HEK293 (cell line): Measurements from ENCODE around the gene NAALADL2.
"Not testable (repeated sequence)": the region's sequence is repeated elsewhere in the genome, so short reads cannot be mapped to it uniquely, and the experiment has no call there.

ENCODE experiments used
- CTCF ChIP-seq: fragments of 450-650 bp; formaldehyde crosslinking; IDR thresholded peaks from 2 replicates; pipeline ENCODE4 v1.5.1; 2016; ENCODE audit warnings: missing biosample characterization, missing genetic modification characterization
- KLF1 ChIP-seq: fragments of 450-650 bp; formaldehyde crosslinking; IDR thresholded peaks from 2 replicates; pipeline ENCODE4 v1.5.1; 2016; ENCODE audit warnings: missing biosample characterization, missing genetic modification characterization
- SP2 ChIP-seq: fragments of 450-650 bp; formaldehyde crosslinking; IDR thresholded peaks from 2 replicates; pipeline ENCODE4 v1.5.1; 2016; ENCODE audit warnings: missing biosample characterization, missing genetic modification characterization
- ZNF354C ChIP-seq: fragments of 450-650 bp; formaldehyde crosslinking; IDR thresholded peaks from 2 replicates; pipeline ENCODE4 v1.5.1; 2016; ENCODE audit warnings: missing biosample characterization, missing genetic modification characterization, low read depth, borderline replicate concordance

GRCh38 chr3:175087128-175087527, 228.0 kb downstream of the NAALADL2 start:
- TF ChIP-seq ZNF354C (tag by site-specific recombination); KLF1; CTCF (tag by site-specific recombination); SP2 (tag by site-specific recombination): not testable (repeated sequence)
